ENCODE data around the gene KNDC1.
"Not testable (repeated sequence)": the region's sequence is repeated elsewhere in the genome, so short reads cannot be mapped to it uniquely, and the experiment has no call there.

KNDC1 gene

DNA sequence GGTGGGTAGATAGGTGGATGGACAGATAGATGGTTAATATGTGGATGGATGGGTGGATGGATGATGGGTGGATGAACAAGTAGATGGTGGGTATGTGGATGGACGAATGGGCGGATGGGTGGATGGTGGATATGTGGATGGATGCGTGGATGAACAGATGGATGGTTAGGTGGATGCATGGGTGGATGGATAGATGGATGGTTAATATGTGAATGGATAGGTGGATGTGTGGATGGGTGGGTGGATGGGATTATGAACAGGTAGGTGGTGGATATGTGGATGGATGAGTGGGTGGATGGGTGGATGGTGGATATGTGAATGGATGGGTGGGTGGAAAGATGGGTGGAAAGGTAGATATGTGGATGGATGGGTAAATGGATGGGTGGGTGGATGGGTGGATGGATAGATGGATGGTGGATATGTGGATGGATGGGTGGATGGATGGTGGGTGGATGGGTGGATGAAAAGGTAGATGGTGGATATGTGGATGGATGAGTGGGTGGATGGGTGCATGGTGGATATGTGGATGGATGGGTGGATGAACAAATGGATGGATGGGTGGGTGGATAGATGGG lies 14.8 kb downstream of the KNDC1 start:
- Histone ChIP-seq H3K9ac (ENCODE audit: low read depth, low read length) (no peak overlapping the region), H3K9me3 (ENCODE audit: control insufficient read depth, insufficient read depth, low read length) (peaks cover 9% of the 10 kb centered on the region), H3K27ac (ENCODE audit: low read depth, low read length) (no peak overlapping the region), H3K4me1 (ENCODE audit: control insufficient read depth, insufficient read depth, low read length) (no peaks in the 10 kb centered on the region), H3K36me3 (ENCODE audit: control insufficient read depth, insufficient read depth, low read length) (no peaks in the 10 kb centered on the region), H3K27me3 (ENCODE audit: control insufficient read depth, insufficient read depth, low read length) (no peaks in the 10 kb centered on the region), H3K4me3 (ENCODE audit: low read depth, low read length) (no peak overlapping the region)

DNA sequence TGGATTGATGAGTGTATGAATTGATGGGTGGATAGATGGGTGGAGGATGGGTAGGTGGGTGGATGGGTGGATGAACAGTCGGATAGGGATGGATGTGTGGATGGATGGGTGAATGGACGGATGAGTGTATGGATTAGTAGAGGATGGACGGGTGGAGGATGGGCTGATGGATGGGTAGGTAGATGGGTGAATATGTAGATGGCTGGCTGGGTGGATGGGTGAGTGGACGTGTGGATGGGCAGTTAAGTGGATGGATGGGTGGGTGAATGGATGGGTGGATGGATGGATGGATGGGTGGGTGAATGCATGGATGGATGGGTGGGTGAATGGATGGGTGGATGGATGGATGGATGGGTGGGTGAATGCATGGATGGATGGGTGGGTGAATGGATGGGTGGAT lies 15.6 kb downstream of the KNDC1 start:
- not testable (repeated sequence) for H3K36me3 ChIP-seq (ENCODE audit: control insufficient read depth, insufficient read depth, low read length); H3K9ac ChIP-seq (ENCODE audit: low read depth, low read length); H3K27ac ChIP-seq (ENCODE audit: low read depth, low read length); H3K4me1 ChIP-seq (ENCODE audit: control insufficient read depth, insufficient read depth, low read length); H3K4me3 ChIP-seq (ENCODE audit: low read depth, low read length); H3K9me3 ChIP-seq (ENCODE audit: control insufficient read depth, insufficient read depth, low read length); H3K27me3 ChIP-seq (ENCODE audit: control insufficient read depth, insufficient read depth, low read length)

DNA sequence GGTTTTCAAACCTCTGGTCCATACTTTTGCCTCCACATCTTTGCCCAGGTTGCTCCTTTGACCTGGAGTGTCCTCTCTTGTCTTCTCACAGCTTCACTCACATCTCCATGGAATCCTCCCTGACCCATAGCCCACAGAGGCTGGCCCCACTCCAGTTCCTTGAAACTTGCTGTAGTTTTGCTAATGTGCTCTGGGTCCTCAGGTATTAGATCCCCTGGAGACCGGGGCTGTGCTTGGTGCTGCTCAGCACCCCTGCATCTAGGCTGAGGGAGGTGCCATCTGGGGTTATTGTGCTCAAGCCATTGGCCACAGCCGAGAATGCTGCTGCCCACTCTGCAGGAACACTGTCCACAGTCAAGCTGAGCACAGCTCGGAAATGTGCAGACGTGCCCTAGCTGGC lies 16.5 kb downstream of the KNDC1 start:
- Histone ChIP-seq H3K27me3 (ENCODE audit: control insufficient read depth, insufficient read depth, low read length) (no peaks in the 10 kb centered on the region), H3K36me3 (ENCODE audit: control insufficient read depth, insufficient read depth, low read length) (no peaks in the 10 kb centered on the region), H3K9me3 (ENCODE audit: control insufficient read depth, insufficient read depth, low read length) (peaks cover 9% of the 10 kb centered on the region)

DNA sequence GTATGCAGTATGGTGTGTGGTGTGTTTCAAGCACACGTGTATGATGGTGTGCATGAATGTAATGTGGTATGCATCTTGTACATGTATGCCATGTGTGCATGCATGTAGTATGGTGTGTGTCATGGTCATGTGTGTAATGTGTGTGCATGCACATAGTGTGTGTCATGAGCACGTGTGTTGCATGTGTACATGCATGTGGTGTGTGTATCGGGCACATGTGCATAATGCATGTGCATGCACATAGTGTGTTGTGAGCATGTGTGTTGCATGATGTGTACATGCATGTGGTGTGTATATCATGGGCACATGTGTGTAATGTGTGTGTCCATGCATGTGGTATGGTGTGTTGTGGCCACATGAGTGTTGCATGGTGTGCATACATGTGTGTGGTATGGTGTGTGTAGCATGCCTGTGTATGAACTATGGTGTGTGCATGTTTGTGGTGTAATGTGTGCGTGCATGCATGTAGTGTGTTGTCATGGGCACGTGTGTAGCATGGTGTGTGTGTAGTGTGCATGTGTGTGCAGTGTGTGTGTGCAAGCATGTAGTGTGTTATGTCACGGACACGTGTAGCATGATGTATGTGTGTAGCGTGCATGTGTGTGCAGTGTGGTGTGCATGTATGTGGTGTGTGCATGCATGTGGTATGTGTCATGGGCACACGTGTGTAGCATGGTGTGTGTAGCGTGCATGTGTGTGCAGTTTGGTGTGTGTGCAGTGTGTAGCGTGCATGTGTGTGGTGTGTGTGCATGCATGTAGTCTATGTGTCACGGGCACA lies 17.6 kb downstream of the KNDC1 start:
- Histone ChIP-seq H3K9ac (ENCODE audit: low read depth, low read length) (no peak overlapping the region), H3K27me3 (ENCODE audit: control insufficient read depth, insufficient read depth, low read length) (no peaks in the 10 kb centered on the region), H3K4me1 (ENCODE audit: control insufficient read depth, insufficient read depth, low read length) (no peaks in the 10 kb centered on the region), H3K4me3 (ENCODE audit: low read depth, low read length) (no peak overlapping the region; the same call in 1 of the 2 replicates), H3K9me3 (ENCODE audit: control insufficient read depth, insufficient read depth, low read length) (peaks cover 9% of the 10 kb centered on the region), H3K27ac (ENCODE audit: low read depth, low read length) (no peak overlapping the region), H3K36me3 (ENCODE audit: control insufficient read depth, insufficient read depth, low read length) (no peaks in the 10 kb centered on the region)

More for the DNA sequence above, 16.5 kb downstream of the KNDC1 start:
- H3K4me3 ChIP-seq (ENCODE audit: low read depth, low read length): no peak overlapping the region
- no peak overlapping the region for H3K9ac ChIP-seq (ENCODE audit: low read depth, low read length)
- H3K27ac ChIP-seq (ENCODE audit: low read depth, low read length): no peak overlapping the region
- no peaks in the 10 kb centered on the region for H3K4me1 ChIP-seq (ENCODE audit: control insufficient read depth, insufficient read depth, low read length)

DNA sequence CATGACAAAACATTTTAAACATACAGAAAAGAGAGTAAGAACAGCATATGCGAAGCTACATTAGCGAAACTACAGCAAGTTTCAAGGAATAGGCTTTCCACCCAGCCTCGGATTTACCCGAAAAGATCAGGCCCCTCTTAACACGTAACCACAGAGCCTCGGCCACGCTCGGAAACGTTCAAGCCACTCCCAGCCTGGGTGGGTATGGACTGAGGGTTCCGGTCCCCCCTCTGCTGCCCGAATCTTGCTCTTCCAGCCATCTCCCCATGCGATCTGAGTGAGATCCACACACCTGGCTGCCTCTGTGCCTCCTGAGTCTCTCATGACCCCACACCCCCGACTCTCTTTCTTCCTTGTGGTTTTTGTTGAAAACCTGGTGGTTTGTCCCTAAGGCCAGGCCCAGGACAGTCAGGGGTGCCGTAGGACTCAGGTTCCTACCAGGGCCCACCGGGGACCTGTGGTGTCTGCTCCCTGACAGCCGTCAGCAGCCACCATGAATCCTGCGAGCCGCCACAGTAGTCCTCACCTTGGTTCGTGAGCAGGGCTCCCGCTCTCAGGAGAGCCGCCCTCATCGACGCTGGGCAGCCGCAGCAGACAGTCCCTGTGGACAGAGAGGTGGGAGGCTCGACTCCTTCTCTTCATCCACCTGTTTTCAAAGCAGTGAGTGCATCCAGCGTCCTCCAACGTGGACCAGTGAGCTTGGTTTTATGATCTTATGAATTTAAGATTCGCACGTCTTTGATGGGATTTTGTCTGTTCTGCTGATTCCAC lies 18.5 kb downstream of the KNDC1 start:
- Histone ChIP-seq H3K9me3 (ENCODE audit: control insufficient read depth, insufficient read depth, low read length) (peaks cover 9% of the 10 kb centered on the region), H3K27ac (ENCODE audit: low read depth, low read length) (no peak overlapping the region), H3K4me3 (ENCODE audit: low read depth, low read length) (no peak overlapping the region), H3K4me1 (ENCODE audit: control insufficient read depth, insufficient read depth, low read length) (no peaks in the 10 kb centered on the region), H3K36me3 (ENCODE audit: control insufficient read depth, insufficient read depth, low read length) (no peaks in the 10 kb centered on the region), H3K9ac (ENCODE audit: low read depth, low read length) (no peak overlapping the region), H3K27me3 (ENCODE audit: control insufficient read depth, insufficient read depth, low read length) (no peaks in the 10 kb centered on the region)

DNA sequence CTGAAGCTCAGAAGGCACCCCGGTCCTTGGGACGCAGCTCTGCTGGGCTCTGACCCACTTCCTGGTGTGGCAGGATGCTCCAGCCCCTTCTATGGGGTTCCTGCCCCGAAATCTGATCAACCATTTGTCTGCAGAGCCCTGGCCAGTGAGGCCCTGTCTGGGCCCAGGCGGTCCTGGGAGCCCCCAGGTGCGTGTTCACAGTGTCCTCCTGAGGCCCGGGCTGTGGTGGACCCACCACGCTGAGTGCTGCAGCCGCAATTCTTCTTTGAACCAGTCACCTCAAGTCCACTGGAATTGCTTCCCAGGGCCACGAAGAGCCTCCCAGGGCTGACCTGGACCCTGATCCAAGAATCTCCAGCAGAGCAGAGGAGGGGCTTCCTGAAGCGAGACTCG lies 19.1 kb downstream of the KNDC1 start:
- no peak overlapping the region for H3K27ac ChIP-seq (ENCODE audit: low read depth, low read length)
- H3K36me3 ChIP-seq (ENCODE audit: control insufficient read depth, insufficient read depth, low read length): peaks cover 2% of the 10 kb centered on the region; the same call in 1 of the 2 replicates
- H3K27me3 ChIP-seq (ENCODE audit: control insufficient read depth, insufficient read depth, low read length): no peaks in the 10 kb centered on the region
- H3K4me3 ChIP-seq (ENCODE audit: low read depth, low read length): no peak overlapping the region
- no peaks in the 10 kb centered on the region for H3K4me1 ChIP-seq (ENCODE audit: control insufficient read depth, insufficient read depth, low read length)
- H3K9me3 ChIP-seq (ENCODE audit: control insufficient read depth, insufficient read depth, low read length): peaks cover 9% of the 10 kb centered on the region
- H3K9ac ChIP-seq (ENCODE audit: low read depth, low read length): no peak overlapping the region

DNA sequence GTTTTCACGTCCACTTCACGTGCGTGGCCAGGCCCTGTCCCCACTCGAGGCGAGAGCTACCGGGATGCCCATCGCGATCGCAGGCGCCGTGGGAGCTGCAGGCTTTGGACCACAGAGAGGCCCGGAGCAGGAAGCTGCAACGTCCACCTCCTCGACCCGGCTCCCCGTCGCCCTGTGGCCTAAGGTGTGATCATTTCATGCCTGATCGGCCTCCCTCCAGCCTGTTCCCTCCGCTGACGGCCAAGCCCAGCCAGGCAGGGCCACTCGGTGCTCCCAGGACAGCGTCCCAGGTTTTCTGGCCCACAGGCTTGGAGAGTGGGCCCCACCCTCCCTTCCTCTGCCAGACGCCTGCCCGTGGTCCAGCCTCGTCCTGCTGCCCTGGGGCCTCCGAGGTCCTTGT lies 19.6 kb downstream of the KNDC1 start:
- no peaks in the 10 kb centered on the region for H3K27me3 ChIP-seq (ENCODE audit: control insufficient read depth, insufficient read depth, low read length)
- no peak overlapping the region for H3K9ac ChIP-seq (ENCODE audit: low read depth, low read length)
- H3K9me3 ChIP-seq (ENCODE audit: control insufficient read depth, insufficient read depth, low read length): peaks cover 9% of the 10 kb centered on the region
- no peaks in the 10 kb centered on the region for H3K4me1 ChIP-seq (ENCODE audit: control insufficient read depth, insufficient read depth, low read length)
- H3K27ac ChIP-seq (ENCODE audit: low read depth, low read length): no peak overlapping the region
- peaks cover 7% of the 10 kb centered on the region; the same call in 1 of the 2 replicates for H3K36me3 ChIP-seq (ENCODE audit: control insufficient read depth, insufficient read depth, low read length)
- H3K4me3 ChIP-seq (ENCODE audit: low read depth, low read length): no peak overlapping the region

DNA sequence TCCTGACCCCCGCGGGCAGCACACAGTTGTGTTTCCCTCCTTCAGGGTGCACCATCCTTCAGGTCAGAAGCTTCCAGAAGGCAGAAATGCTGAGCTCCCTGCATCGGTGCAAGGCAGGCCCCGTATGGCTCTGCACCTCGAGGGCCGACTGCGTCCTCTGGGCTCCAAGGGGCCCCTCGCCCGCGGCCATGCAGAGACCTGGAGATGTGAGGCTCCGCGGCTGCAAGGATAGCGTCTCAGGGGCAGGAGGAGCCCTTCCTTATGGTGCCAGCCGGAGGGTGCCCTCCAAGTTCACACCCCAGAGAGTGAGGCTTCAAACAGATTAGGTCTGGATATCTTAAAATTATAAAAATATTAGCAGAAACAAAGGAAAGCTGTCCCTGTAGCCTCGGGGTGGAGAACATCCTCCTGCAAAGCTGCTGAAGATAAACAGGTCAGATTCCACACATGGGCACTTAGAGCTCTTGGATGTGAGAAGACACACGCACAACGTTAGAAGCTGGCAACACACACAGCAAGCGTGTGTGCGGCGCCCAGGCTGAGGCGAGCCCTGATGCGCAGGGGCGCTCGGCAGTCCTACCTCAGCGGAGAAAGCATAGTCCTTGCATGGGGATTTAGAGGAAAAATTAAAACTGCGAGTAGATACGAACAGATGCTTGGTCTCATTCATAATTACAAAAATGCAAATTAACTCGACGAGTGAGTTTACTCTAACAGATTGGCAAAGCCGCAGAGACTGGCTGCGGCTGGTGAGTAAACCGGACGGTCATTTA lies 20.4 kb downstream of the KNDC1 start:
- Histone ChIP-seq H3K4me3 (ENCODE audit: low read depth, low read length) (no peak overlapping the region), H3K27ac (ENCODE audit: low read depth, low read length) (no peak overlapping the region), H3K9me3 (ENCODE audit: control insufficient read depth, insufficient read depth, low read length) (peaks cover 9% of the 10 kb centered on the region), H3K27me3 (ENCODE audit: control insufficient read depth, insufficient read depth, low read length) (no peaks in the 10 kb centered on the region), H3K4me1 (ENCODE audit: control insufficient read depth, insufficient read depth, low read length) (no peaks in the 10 kb centered on the region), H3K9ac (ENCODE audit: low read depth, low read length) (no peak overlapping the region), H3K36me3 (ENCODE audit: control insufficient read depth, insufficient read depth, low read length) (peaks cover 7% of the 10 kb centered on the region; the same call in 1 of the 2 replicates)

DNA sequence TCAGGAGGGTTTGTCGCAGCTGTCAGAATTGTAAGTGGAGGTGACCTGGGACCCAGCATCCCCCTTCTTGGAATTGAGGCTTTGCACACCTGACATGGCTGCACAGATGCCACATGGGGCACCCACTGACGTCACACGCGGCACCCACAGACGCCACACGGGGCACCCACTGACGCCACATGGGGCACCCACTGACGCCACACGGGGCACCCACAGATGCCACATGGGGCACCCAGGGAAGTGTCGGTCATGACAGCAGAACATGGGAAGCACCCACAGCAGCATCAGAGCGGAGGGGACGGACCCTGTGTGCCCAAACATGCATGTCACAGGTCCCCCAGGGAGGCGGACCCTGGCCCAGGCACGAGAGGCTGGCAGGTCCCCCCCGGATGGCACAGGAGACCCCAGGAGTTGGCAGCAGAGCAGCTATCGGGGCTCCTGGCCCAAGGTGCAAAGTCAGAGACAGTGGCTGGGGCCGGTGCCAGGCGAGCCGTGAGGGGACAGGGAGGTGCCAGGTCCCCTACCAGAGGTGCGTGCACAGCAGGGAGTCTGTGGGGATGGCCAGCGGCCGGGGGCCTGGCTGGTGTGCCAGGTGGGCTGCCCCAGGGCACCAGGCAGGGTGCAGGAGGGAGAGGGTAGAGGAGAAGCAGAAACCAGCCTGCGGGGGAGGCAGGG lies 21.1 kb downstream of the KNDC1 start:
- Histone ChIP-seq H3K4me3 (ENCODE audit: low read depth, low read length) (no peak overlapping the region), H3K9ac (ENCODE audit: low read depth, low read length) (no peak overlapping the region), H3K4me1 (ENCODE audit: control insufficient read depth, insufficient read depth, low read length) (no peaks in the 10 kb centered on the region), H3K36me3 (ENCODE audit: control insufficient read depth, insufficient read depth, low read length) (peaks cover 7% of the 10 kb centered on the region; the same call in 1 of the 2 replicates), H3K9me3 (ENCODE audit: control insufficient read depth, insufficient read depth, low read length) (peaks cover 9% of the 10 kb centered on the region), H3K27me3 (ENCODE audit: control insufficient read depth, insufficient read depth, low read length) (no peaks in the 10 kb centered on the region), H3K27ac (ENCODE audit: low read depth, low read length) (no peak overlapping the region)

DNA sequence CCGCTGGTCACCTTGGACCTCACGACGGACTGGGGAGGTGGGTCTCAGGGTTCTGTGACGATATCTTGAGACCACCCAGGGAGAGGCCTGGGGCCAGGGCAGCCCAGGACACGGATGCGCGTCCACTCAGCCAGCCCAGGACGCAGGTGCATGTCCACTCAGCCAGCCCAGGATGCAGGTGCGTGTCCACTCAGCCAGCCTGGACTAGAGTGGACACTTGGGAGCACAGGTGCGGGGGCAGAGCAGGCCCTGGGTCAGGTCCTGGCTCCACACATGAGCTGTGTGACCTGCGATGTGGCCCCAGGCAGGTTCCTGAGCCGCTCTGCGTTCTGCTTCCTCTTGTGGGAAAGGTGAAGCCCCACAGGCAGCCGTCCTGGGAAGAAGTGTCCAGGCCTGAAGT lies 22.2 kb downstream of the KNDC1 start:
- Histone ChIP-seq H3K4me1 (ENCODE audit: control insufficient read depth, insufficient read depth, low read length) (no peaks in the 10 kb centered on the region), H3K27me3 (ENCODE audit: control insufficient read depth, insufficient read depth, low read length) (no peaks in the 10 kb centered on the region), H3K9me3 (ENCODE audit: control insufficient read depth, insufficient read depth, low read length) (peaks cover 8% of the 10 kb centered on the region), H3K27ac (ENCODE audit: low read depth, low read length) (no peak overlapping the region), H3K4me3 (ENCODE audit: low read depth, low read length) (no peak overlapping the region), H3K36me3 (ENCODE audit: control insufficient read depth, insufficient read depth, low read length) (peaks cover 7% of the 10 kb centered on the region; the same call in 1 of the 2 replicates), H3K9ac (ENCODE audit: low read depth, low read length) (no peak overlapping the region)

Measured in HUES48 (cell line).